H1 (cell line): ENCODE measurements around the gene JAKMIP2. TPM values are rescaled to one million over a fixed set of nuclear protein-coding genes. Genes with fewer than 3 reads are reported as not detected.

Experiments
- CTCF ChIA-PET: fragments of 300-600 bp; sonication (Branson Sonifier 250); formaldehyde crosslinking; loops from one replicate; lab custom pipeline; 2021; ENCODE audit not compliant: partially characterized antibody; lab: Charles Lee
- POLR2A ChIA-PET: fragments of 300-600 bp; sonication (Branson Sonifier 250); formaldehyde crosslinking; loops from one replicate; lab custom pipeline; 2021; ENCODE audit warnings: inconsistent platforms; ENCODE audit not compliant: partially characterized antibody; lab: Charles Lee
- DNase-seq, 2 experiments: peaks; one replicate each; pipeline versions ENCODE4 v3.0.0 to v3.0.0-alpha.2; 2010 to 2022; ENCODE audit warnings: low spot score in 2 of 2, low read depth in 1 of 2, mixed read lengths in 1 of 2
- FAIRE-seq: peaks from 2 replicates; lab custom pipeline; 2011; peaks lifted over from hg19 to GRCh38; lab: Jason Lieb, UNC
- H2AFZ ChIP-seq: 2 replicates; pipeline ENCODE4 v1.8.1; 2012; ENCODE audit warnings: low read length, inconsistent platforms
- H2AK5ac ChIP-seq: 2 replicates; pipeline ENCODE4 v1.6.1; 2013; ENCODE audit warnings: low read depth, low read length
- H2BK120ac ChIP-seq: replicated peaks from 2 replicates; pipeline ENCODE3; 2013; ENCODE audit warnings: low read depth, low read length, inconsistent platforms
- H2BK12ac ChIP-seq: 2 replicates; pipeline ENCODE4 v1.6.1; 2013; ENCODE audit warnings: low read depth, low read length
- H2BK15ac ChIP-seq: 2 replicates; pipeline ENCODE4 v1.6.1; 2013; ENCODE audit warnings: low read length
- H2BK20ac ChIP-seq: 2 replicates; pipeline ENCODE4 v1.6.1; 2013; ENCODE audit warnings: low read length
- H2BK5ac ChIP-seq: 2 replicates; pipeline ENCODE4 v1.6.1; 2013; ENCODE audit warnings: low read depth, low read length
- H3K14ac ChIP-seq: 2 replicates; pipeline ENCODE4 v1.6.1; 2013; ENCODE audit warnings: inconsistent platforms; ENCODE audit not compliant: insufficient read length
- H3K18ac ChIP-seq: 2 replicates; pipeline ENCODE4 v1.6.1; 2013; ENCODE audit warnings: low read length; ENCODE audit errors: extremely low read depth
- H3K23ac ChIP-seq: 2 replicates; pipeline ENCODE4 v1.6.1; 2013; ENCODE audit warnings: inconsistent platforms; ENCODE audit not compliant: insufficient read length
- H3K23me2 ChIP-seq: 2 replicates; pipeline ENCODE4 v1.6.1; 2013; ENCODE audit warnings: low read depth, low read length
- H3K27ac ChIP-seq: 2 replicates; pipeline ENCODE4 v1.6.1; 2011; ENCODE audit warnings: low read depth, low read length, inconsistent platforms
- H3K27me3 ChIP-seq, 4 experiments: replicated peaks in 1 of 4; 1 replicate in 1 of 4; 2 replicates in 3 of 4; pipeline versions ENCODE4 v1.6.1 to v1.8.1; 2011 to 2013; ENCODE audit warnings: low read length in 3 of 4, mild to moderate bottlenecking in 3 of 4, inconsistent platforms in 2 of 4, mixed read lengths in 2 of 4, moderate library complexity in 1 of 4; ENCODE audit not compliant: control insufficient read depth in 3 of 4, insufficient read depth in 3 of 4; ENCODE audit errors: extremely low read depth in 1 of 4
- H3K36me3 ChIP-seq, 4 experiments: 2 replicates each; pipeline versions ENCODE4 v1.6.1 to v1.8.1; 2011 to 2013; ENCODE audit warnings: mild to moderate bottlenecking in 4 of 4, low read length in 3 of 4, moderate library complexity in 2 of 4, control low read depth in 1 of 4, inconsistent platforms in 1 of 4; ENCODE audit not compliant: insufficient read depth in 4 of 4, control insufficient read depth in 2 of 4
- H3K4ac ChIP-seq: replicated peaks from 2 replicates; pipeline ENCODE3; 2013; ENCODE audit warnings: low read length, low read depth, mixed read lengths, inconsistent platforms; ENCODE audit not compliant: insufficient read length
- H3K4me1 ChIP-seq, 4 experiments: replicated peaks in 1 of 4; 1 replicate in 1 of 4; 2 replicates in 3 of 4; pipeline versions ENCODE4 v1.6.1 to v1.8.1; 2011 to 2013; ENCODE audit warnings: low read length in 3 of 4, inconsistent platforms in 2 of 4, mixed read lengths in 1 of 4; ENCODE audit not compliant: insufficient read depth in 4 of 4, control insufficient read depth in 3 of 4
- H3K4me2 ChIP-seq, 2 experiments: 2 replicates each; pipeline versions ENCODE4 v1.6.1 to v1.8.1; 2011 to 2013; ENCODE audit warnings: low read depth in 2 of 2, low read length in 2 of 2, control low read depth in 1 of 2, inconsistent platforms in 1 of 2, mild to moderate bottlenecking in 1 of 2; ENCODE audit not compliant: insufficient read depth in 1 of 2
- H3K4me3 ChIP-seq, 4 experiments: fragments of 200-600, 300-600 bp in 1 of 4; sonication (generic), shearing (Covaris generic), sonication (Bioruptor Twin) in 1 of 4; 2 replicates each; pipeline versions ENCODE4 v1.5.1 to v1.8.1; 2011 to 2016; ENCODE audit warnings: low read length in 4 of 4, low read depth in 3 of 4, control low read depth in 2 of 4, inconsistent platforms in 2 of 4, mild to moderate bottlenecking in 2 of 4, mixed read lengths in 1 of 4, moderate library complexity in 1 of 4; ENCODE audit not compliant: insufficient read depth in 2 of 4; ENCODE audit errors: extremely low read depth in 1 of 4
- H3K56ac ChIP-seq: replicated peaks from 2 replicates; pipeline ENCODE3; 2013; ENCODE audit warnings: low read depth, mild to moderate bottlenecking, mixed read lengths, low read length, inconsistent platforms; ENCODE audit not compliant: insufficient read length
- H3K79me1 ChIP-seq: 2 replicates; pipeline ENCODE4 v1.6.1; 2013; ENCODE audit warnings: low read depth, low read length, control low read depth
- H3K79me2 ChIP-seq, 2 experiments: 2 replicates each; pipeline versions ENCODE4 v1.6.1 to v1.8.1; 2012 to 2013; ENCODE audit warnings: low read length in 2 of 2, mild to moderate bottlenecking in 2 of 2, inconsistent platforms in 1 of 2; ENCODE audit not compliant: insufficient read depth in 2 of 2, control insufficient read depth in 1 of 2
- H3K9ac ChIP-seq, 4 experiments: replicated peaks in 1 of 4; 1 replicate in 1 of 4; 2 replicates in 3 of 4; pipeline versions ENCODE4 v1.6.1 to v1.8.1; 2011 to 2013; ENCODE audit warnings: low read depth in 3 of 4, low read length in 3 of 4, control low read depth in 2 of 4, mild to moderate bottlenecking in 2 of 4, moderate library complexity in 2 of 4, inconsistent platforms in 1 of 4; ENCODE audit errors: extremely low read depth in 1 of 4
- H3K9me3 ChIP-seq, 2 experiments: 2 replicates each; pipeline versions ENCODE4 v1.6.1 to v1.8.1; 2012 to 2013; ENCODE audit warnings: mild to moderate bottlenecking in 2 of 2, moderate library complexity in 2 of 2, control low read depth in 1 of 2, inconsistent platforms in 1 of 2, low read depth in 1 of 2, low read length in 1 of 2, mixed read lengths in 1 of 2; ENCODE audit not compliant: insufficient read depth in 2 of 2
- H4K20me1 ChIP-seq, 2 experiments: replicated peaks in 1 of 2; 2 replicates each; pipeline versions ENCODE3 to v1.8.1; 2011 to 2013; ENCODE audit warnings: inconsistent platforms in 2 of 2, low read length in 2 of 2, mild to moderate bottlenecking in 1 of 2; ENCODE audit not compliant: insufficient read depth in 2 of 2, control insufficient read depth in 1 of 2
- H4K5ac ChIP-seq: 2 replicates; pipeline ENCODE4 v1.6.1; 2013; ENCODE audit warnings: low read length, low read depth, mixed read lengths, inconsistent platforms; ENCODE audit not compliant: insufficient read length
- H4K8ac ChIP-seq: 2 replicates; pipeline ENCODE4 v1.8.0; 2013; ENCODE audit warnings: mild to moderate bottlenecking, moderate library complexity, low read length, inconsistent platforms; ENCODE audit not compliant: insufficient read depth; ENCODE audit errors: extremely low read depth
- H4K91ac ChIP-seq: replicated peaks from 2 replicates; pipeline ENCODE3; 2013; ENCODE audit warnings: low read length, mixed read lengths, inconsistent platforms; ENCODE audit not compliant: insufficient read length
- BRCA1 ChIP-seq: IDR thresholded peaks from 2 replicates; pipeline ENCODE4 v1.6.1; 2012; ENCODE audit warnings: low read depth, low read length, improper control_type of control experiment
- CREB1 ChIP-seq: IDR thresholded peaks from 2 replicates; pipeline ENCODE4 v1.6.1; 2012; ENCODE audit warnings: inconsistent platforms
- EGR1 ChIP-seq: IDR thresholded peaks from 2 replicates; pipeline ENCODE4 v1.6.1; 2011; ENCODE audit warnings: low read depth, low read length, borderline replicate concordance
- GABPA ChIP-seq: IDR thresholded peaks from 2 replicates; pipeline ENCODE4 v1.6.1; 2011; ENCODE audit warnings: mild to moderate bottlenecking, low read length, moderate library complexity, borderline replicate concordance; ENCODE audit not compliant: insufficient read depth
- RNF2 ChIP-seq: fragments of 200-900, 300-1000 bp; sonication (generic); IDR thresholded peaks from 2 replicates; pipeline ENCODE4 v1.7.1; 2016; ENCODE audit warnings: borderline replicate concordance, low read depth, mild to moderate bottlenecking, antibody characterized with exemption, low read length; ENCODE audit not compliant: poor library complexity, severe bottlenecking; ENCODE audit errors: missing control alignments
- SIN3A ChIP-seq, 2 experiments: IDR thresholded peaks in 1 of 2; conservative IDR thresholded peaks in 1 of 2; 2 replicates each; pipeline ENCODE4 v1.6.1; 2011 to 2012; ENCODE audit warnings: low read length in 2 of 2, improper control_type of control experiment in 1 of 2, low read depth in 1 of 2, mild to moderate bottlenecking in 1 of 2
- SIRT6 ChIP-seq: IDR thresholded peaks from one replicate; pipeline ENCODE4 v1.7.1; 2012; ENCODE audit warnings: low read length, inconsistent platforms
- SP1 ChIP-seq: IDR thresholded peaks from 2 replicates; pipeline ENCODE4 v1.6.1; 2011; ENCODE audit warnings: low read depth, low read length
- SP2 ChIP-seq: IDR thresholded peaks from 2 replicates; pipeline ENCODE4 v1.6.1; 2012; ENCODE audit warnings: mild to moderate bottlenecking, low read length, inconsistent platforms
- TAF1 ChIP-seq: IDR thresholded peaks from 2 replicates; pipeline ENCODE4 v1.6.1; 2011; ENCODE audit warnings: mild to moderate bottlenecking, low read depth, low read length
- WGBS, 2 experiments: shearing (Covaris generic) in 1 of 2; methylation state at CpG; one replicate each; pipeline versions ENCODE4 v1.1.6 to v1.1.7; 2013 to 2015; ENCODE audit warnings: low lambda C conversion rate in 2 of 2, mixed read lengths in 2 of 2, inconsistent platforms in 1 of 2, low coverage in 1 of 2, missing lambda C conversion rate in 1 of 2; ENCODE audit not compliant: insufficient replicate concordance in 2 of 2, insufficient coverage in 1 of 2, insufficient read length in 1 of 2; ENCODE audit errors: extremely low coverage in 1 of 2, missing lambda C conversion rate in 1 of 2; 5-methylcytosine and 5-hydroxymethylcytosine counted together
- polyA plus RNA-seq, 7 experiments: library from polyadenylated mRNA; depleted of rRNA in 3 of 7; stranded (reverse) in 5 of 7; unstranded in 2 of 7; fragments of >200 nt in 5 of 7; fragments of 200-250 nt in 2 of 7; gene quantifications; 1 replicate in 5 of 7; 2 replicates in 1 of 7; 4 replicates in 1 of 7; pipeline versions ENCODE4 v1.2.1 to v1.2.3, GENCODE V29; 2011 to 2013; ENCODE audit warnings: missing spikeins in 2 of 7, mixed read lengths in 2 of 7
- total RNA-seq: library from RNA; stranded (reverse); fragmentation: NEBNext Ultra II Directional; extraction: Animal tissue kit (Norgen Biotek cat#: 25700); gene quantifications from 2 replicates; pipeline ENCODE4 v1.2.1, GENCODE V29; 2021
- TF ChIP-seq, protein P1 (sequence below): IDR thresholded peaks from 2 replicates; pipeline ENCODE4 v1.6.1; 2012; ENCODE audit warnings: inconsistent platforms

Gene JAKMIP2
- total and polyA plus RNA-seq, 2 of the 8 experiments (the other 6 are each of a cell fraction or from before 2014, with no cell fraction given), result 2.4 to 13.6 TPM

GRCh38 chr5:147713550-147714295 lies 68.8 kb downstream of the JAKMIP2 start:
- Histone ChIP-seq H3K14ac (no peak overlapping the region), H2AFZ (no peak overlapping the region), H3K36me3 (no peaks in the 10 kb centered on the region), H3K4me3 (no peak overlapping the region), H3K18ac (no peak overlapping the region), H3K4ac (no peak overlapping the region), H2BK20ac (no peak overlapping the region), H4K8ac (no peak overlapping the region), H3K9ac (no peak overlapping the region), H3K4me1 (peaks cover 0 to 2% (median 0%) of the 10 kb centered on the region in 4 experiments; a peak in 1 of 7 replicates), H3K79me2 (no peaks in the 10 kb centered on the region), H4K5ac (no peak overlapping the region), H3K27ac (no peak overlapping the region), H3K4me2 (no peak overlapping the region), H3K23ac (no peak overlapping the region), H2BK15ac (no peak overlapping the region), H4K91ac (no peak overlapping the region), H2BK120ac (no peak overlapping the region), H4K20me1 (peaks cover 0 to 3% of the 10 kb centered on the region in 2 experiments), H3K9me3 (no peaks in the 10 kb centered on the region), H3K23me2 (no peaks in the 10 kb centered on the region), H2BK12ac (no peak overlapping the region), H2AK5ac (no peak overlapping the region), H3K27me3 (no peaks in the 10 kb centered on the region), H3K56ac (no peak overlapping the region), H2BK5ac (no peak overlapping the region), H3K79me1 (no peaks in the 10 kb centered on the region)
- CTCF ChIA-PET, result no interaction called here
- POLR2A ChIA-PET, result no interaction called here
- WGBS, 2 experiments, result 90% methylated on average over 5 of the region's 5 CpGs; no CpG with 5 or more reads in 1 of the 2 experiments
- TF ChIP-seq EGR1 (no peak), SP1 (no peak), SIRT6 (no peak), BRCA1 (no peak), SP2 (no peak), CREB1 (no peak), GABPA (no peak), SIN3A (conservative IDR thresholded peaks at IDR 0.05 in 1 of 2, IDR thresholded peaks at IDR 0.05 in 1 of 2; ENCODE audit: low read depth in 1 of 2, low read length in 2 of 2) (no peak), TAF1 (no peak), RNF2 (no peak)
- TF ChIP-seq, protein P1, sequence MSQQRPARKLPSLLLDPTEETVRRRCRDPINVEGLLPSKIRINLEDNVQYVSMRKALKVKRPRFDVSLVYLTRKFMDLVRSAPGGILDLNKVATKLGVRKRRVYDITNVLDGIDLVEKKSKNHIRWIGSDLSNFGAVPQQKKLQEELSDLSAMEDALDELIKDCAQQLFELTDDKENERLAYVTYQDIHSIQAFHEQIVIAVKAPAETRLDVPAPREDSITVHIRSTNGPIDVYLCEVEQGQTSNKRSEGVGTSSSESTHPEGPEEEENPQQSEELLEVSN, result no peak
- DNase-seq, result no peak
- no peak for FAIRE-seq
